Measurements from ENCODE around the gene ABRAXAS1. TPM values are rescaled to one million over a fixed set of nuclear protein-coding genes. Genes with fewer than 3 reads are reported as not detected.

The ABRAXAS1 gene
- total and polyA plus RNA-seq, 4 donors = 0.96 to 7.8 (median 1.3) TPM

GRCh38 chr4:83455281-83456183 lies 29.4 kb downstream of the ABRAXAS1 start, which contains the start of the genes HELQ and MRPS18C:
HELQ (minus strand) TSS chr4:83455823; CDS start chr4:83455693, 130 bp downstream.
MRPS18C (plus strand) TSS chr4:83456058; CDS start chr4:83456078, 20 bp downstream.
- Histone ChIP-seq H3K27me3 (ENCODE audit: control insufficient read depth in 4 of 4, insufficient read depth in 4 of 4, low read length in 3 of 4) (no peaks in the 10 kb centered on the region), H3K9ac (ENCODE audit: low read depth in 1 of 2, low read length in 2 of 2) (peak within 1 kb of the TSS; percentile 70 to 96), H3K36me3 (ENCODE audit: control insufficient read depth in 4 of 4, insufficient read depth in 3 of 4, low read depth in 1 of 4, low read length in 3 of 4) (peaks cover 4 to 29% (median 14%) of the 10 kb centered on the region in 4 donors), H3K4me1 (ENCODE audit: control insufficient read depth in 4 of 4, insufficient read depth in 4 of 4, low read length in 3 of 4) (peaks cover 8 to 25% (median 17%) of the 10 kb centered on the region in 4 donors), H3K4me3 (ENCODE audit: low read depth in 1 of 3, low read length in 3 of 3) (peak within 1 kb of the TSS; percentile 59 to 86 (median 77)), H3K9me3 (ENCODE audit: control insufficient read depth in 4 of 4, low read length in 3 of 4) (no peaks in the 10 kb centered on the region), H3K27ac (ENCODE audit: low read depth in 1 of 2, low read length in 2 of 2) (peak within 1 kb of the TSS; percentile 95 to 96)
- WGBS = under 1% methylated on average over 58 of the region's 58 CpGs
- DNase-seq (ENCODE audit: low spot score) = peak; percentile 89
- TF ChIP-seq MAX (IDR thresholded peaks at IDR 0.05) (peak; percentile 91), HNF4A (conservative IDR thresholded peaks at IDR 0.05) (peak; percentile 30 to 56), FOXA2 (IDR thresholded peaks at IDR 0.05) (no peak), EGR1 (IDR thresholded peaks at IDR 0.05; ENCODE audit: low read depth in 2 of 2) (peak in 1 of 2 donors; percentile 57), CTCF (IDR thresholded peaks at IDR 0.05; ENCODE audit: low read depth, low read length, missing input control) (no peak), SP1 (IDR thresholded peaks at IDR 0.05) (peak; percentile 65), JUND (IDR thresholded peaks at IDR 0.05) (peak in 1 of 2 donors; percentile 42), TAF1 (conservative IDR thresholded peaks at IDR 0.05) (peak; percentile 87), REST (IDR thresholded peaks at IDR 0.05) (peak; percentile 80), YY1 (IDR thresholded peaks at IDR 0.05) (peak; percentile 97), ZBTB33 (IDR thresholded peaks at IDR 0.05) (peak; percentile 99), FOXA1 (IDR thresholded peaks at IDR 0.05) (peak; percentile 53), RXRA (IDR thresholded peaks at IDR 0.05) (peak in 1 of 2 donors; percentile 42), RAD21 (IDR thresholded peaks at IDR 0.05) (peak; percentile 44 to 50), ATF3 (IDR thresholded peaks at IDR 0.05) (peak; percentile 53), NR2F2 (IDR thresholded peaks at IDR 0.05) (no peak), HNF4G (IDR thresholded peaks at IDR 0.05) (no peak), GABPA (IDR thresholded peaks at IDR 0.05 in 1 of 2, conservative IDR thresholded peaks at IDR 0.05 in 1 of 2) (peak; percentile 87 to 97)
